Left colon (tissue), 2 donors: ENCODE measurements around the gene LHX2. TPM values are rescaled to one million over a fixed set of nuclear protein-coding genes. Genes with fewer than 3 reads are reported as not detected.

Source experiments
- ATAC-seq: fragments of 200-7000 bp; cut with Tn5 transposase; one replicate; pipeline ENCODE4 v1.9.1; 2020; ENCODE audit warnings: mild to moderate bottlenecking, moderate library complexity
- DNase-seq, 2 donors: peaks; one replicate each; pipeline ENCODE4 v3.0.0-alpha.2; 2020
- intact Hi-C, 2 donors: fragments of 100-400 bp; cut with DNase I in 1 of 2; cut with micrococcal nuclease in 1 of 2; formaldehyde crosslinking; loops; one replicate each; pipeline versions ENCODE4 v1.11.2 to v1.14.0; 2022; cut with DNase I, micrococcal nuclease
- total RNA-seq, 2 donors: library from RNA; stranded (reverse); fragmentation: NEBNext Ultra II Directional; extraction: Animal tissue kit (Norgen Biotek cat#: 25700); gene quantifications; one replicate each; pipeline ENCODE4 v1.2.1, GENCODE V29; 2021
- donor health status: DM: no; HTN: no; CAD: no.
- donor health status: DM: yes; HTN: yes; CAD: no.

The LHX2 gene
- total RNA-seq, 2 donors from 2014 or later: not detected

GRCh38 chr9:124021385-124021769, 9.8 kb downstream of the LHX2 start:
- no peak for DNase-seq
- ATAC-seq: no peak
- intact Hi-C loops: no loop called here

- intact Hi-C loops: no loop called here
- no peak for DNase-seq
- no peak for ATAC-seq
Measured at GRCh38 chr9:124022201-124023121, 10.9 kb downstream of the LHX2 start.

- ATAC-seq (no peak), DNase-seq (no peak)
- intact Hi-C loops: no loop called here
Measured at GRCh38 chr9:124024107-124024506, 12.5 kb downstream of the LHX2 start.

- intact Hi-C loops: no loop called here
- ATAC-seq (no peak), DNase-seq (no peak)
Measured at GRCh38 chr9:124029617-124030016, 18.0 kb downstream of the LHX2 start.

DNA sequence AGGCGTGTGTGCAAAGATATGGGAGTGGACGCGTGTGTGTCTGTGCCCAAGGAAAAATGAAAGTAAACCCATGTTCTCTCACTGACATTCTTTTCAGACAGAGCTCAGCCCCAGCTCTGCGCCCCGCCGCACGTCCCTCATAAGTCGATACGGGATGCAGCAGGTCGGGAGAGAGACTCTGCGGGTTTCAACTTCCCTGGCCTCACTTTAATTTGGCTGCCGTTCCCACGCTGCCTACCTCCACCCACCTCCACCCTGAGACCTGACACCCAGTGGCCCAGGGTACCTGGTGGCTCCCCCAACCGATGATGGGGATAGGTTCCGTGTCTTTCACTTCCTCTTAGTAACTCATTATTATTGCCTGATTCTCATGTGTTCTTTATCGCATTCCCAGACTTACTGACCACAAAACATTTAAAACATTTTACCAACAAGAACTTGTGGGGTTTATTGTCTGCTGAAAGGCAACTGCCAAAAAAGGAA, 19.4 kb downstream of the LHX2 start:
- intact Hi-C loops: no loop called here
- ATAC-seq (peak; percentile 50), DNase-seq (no peak)

- ATAC-seq: no peak
- no peak for DNase-seq
- intact Hi-C loops: no loop called here
Measured at GRCh38 chr9:124032247-124032646, 20.7 kb downstream of the LHX2 start.

DNA sequence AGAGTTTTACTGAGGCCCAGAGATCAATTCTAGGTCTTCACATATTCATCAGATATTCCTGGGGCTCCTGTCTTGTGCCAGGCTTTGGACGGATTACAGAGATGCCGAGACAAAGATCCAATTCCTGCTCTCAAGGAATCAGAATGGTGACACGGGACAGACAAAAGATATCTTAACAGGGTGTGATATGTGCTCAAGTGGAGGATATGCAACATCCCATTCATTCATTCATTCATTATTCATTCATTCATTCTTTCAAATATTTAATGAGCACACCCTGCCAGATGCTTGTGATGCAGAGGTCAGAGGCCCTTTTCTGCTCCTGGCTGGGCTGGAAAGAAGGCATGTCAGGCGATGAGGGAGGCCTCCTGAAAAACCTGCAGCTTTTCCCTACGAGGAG, 21.8 kb downstream of the LHX2 start:
- DNase-seq (no peak), ATAC-seq (no peak)
- intact Hi-C loops: no loop called here

DNA sequence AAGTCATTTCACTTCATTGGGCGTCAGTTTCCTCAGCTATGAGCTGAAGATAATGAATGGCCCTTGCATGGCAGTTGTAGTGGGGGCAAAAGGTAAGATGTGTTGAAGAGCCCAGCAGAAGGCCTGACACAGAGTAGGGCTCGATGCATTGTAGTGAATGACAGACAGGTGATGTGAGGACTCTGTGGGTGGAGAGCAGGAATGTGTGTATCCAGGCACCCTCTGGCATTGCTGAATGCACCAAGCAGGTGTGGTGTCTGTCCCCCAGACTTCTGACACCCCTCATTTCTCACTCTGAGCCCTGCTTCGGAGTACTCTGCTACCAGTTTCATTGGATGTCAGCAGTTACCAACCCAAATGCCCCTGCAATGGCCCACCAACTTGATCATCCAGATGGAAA, 22.4 kb downstream of the LHX2 start:
- ATAC-seq (no peak), DNase-seq (no peak)
- intact Hi-C loops: no loop called here

GRCh38 chr9:124035001-124035650, 23.6 kb downstream of the LHX2 start:
- intact Hi-C loops: no loop called here
- DNase-seq (no peak), ATAC-seq (no peak)

GRCh38 chr9:124036578-124036977, 25.0 kb downstream of the LHX2 start:
- ATAC-seq (no peak), DNase-seq (no peak)
- intact Hi-C loops: no loop called here

GRCh38 chr9:124037790-124038189, 26.2 kb downstream of the LHX2 start:
- intact Hi-C loops: no loop called here
- no peak for DNase-seq
- no peak for ATAC-seq

- intact Hi-C loops: no loop called here
- ATAC-seq (peak; percentile 52), DNase-seq (no peak)
Measured at GRCh38 chr9:124038239-124038638, 26.7 kb downstream of the LHX2 start.

DNA sequence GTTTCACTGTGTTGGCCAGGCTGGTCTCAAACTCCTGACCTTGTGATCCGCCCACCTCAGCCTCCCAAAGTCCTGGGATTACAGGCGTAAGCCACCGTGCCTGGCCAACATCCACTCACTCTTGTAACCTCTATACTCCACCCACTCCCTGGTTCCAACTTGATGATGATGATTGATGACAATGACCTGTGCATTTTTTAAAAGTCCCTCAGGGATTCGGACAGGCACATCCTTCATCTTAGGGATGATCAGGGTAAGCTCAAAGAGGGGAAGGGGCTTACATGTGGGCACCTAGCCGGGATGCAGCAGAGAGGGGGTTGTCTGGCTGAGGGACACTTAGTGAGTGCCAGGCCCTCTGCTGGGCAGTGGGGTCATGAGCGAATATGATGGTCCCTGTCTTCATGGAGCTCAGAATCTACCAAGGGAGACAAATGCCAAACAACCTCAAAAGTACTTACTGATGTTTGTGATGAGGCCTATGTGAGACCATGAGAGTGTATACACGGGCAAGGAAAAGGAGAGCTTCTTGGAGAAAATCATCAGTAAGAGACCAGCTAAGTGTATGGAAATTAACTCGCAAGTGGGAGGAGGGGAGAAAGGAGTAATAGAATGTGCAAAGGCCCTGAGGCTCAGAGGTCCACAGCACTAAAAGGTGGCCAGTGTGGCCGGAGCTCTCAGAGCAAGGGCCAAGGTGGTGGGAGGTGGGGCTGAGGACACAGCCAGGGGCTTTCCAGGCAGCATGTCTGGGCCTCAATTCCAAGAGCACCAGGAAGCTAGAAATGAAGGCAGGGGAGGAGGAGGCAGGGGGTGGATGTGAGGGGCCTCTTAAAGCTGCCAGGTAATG, 27.4 kb downstream of the LHX2 start:
- ATAC-seq (no peak), DNase-seq (no peak)
- intact Hi-C loops: no loop called here

DNA sequence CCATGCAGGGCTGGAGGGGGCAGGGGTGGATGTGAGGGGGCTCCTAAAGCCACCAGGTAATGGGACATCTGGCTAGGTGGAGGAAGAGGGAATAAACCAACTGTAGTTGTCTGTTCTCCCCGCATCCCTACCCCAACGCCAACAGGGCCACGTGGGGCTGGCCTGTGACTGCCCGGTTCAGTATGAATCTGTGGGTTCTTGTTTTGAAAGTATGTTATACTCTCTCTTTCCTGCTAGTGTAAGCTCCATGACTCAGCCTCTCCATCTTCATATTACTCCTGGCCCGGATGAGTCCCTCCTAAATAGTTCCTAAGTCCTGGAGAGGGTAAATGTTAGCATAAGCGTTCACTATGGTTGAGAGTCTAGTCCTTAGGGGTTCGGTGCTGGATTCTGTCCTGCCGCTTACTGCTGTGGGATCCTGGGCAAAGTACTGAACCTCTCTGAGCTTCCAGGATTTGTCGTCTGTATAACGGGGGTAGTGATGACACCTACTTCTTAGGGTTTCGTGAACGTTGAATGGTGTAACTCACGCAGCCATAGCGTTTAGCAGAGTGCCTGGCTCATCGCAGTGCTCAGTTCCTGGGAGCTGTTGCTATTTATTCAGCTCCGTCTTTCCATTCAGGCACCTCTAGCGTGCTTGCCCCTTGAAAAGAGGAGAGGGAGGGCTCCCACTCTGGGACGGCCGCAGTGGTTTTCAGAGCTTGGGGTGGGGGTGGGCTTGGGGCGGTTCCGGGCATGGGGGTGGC, 28.8 kb downstream of the LHX2 start:
- ATAC-seq (peak; percentile 21), DNase-seq (no peak)
- intact Hi-C loops: loop anchor here in 1 of 2 donors (5.0 kb wide), 1 partner anchor 498 kb away; no protein-coding TSS in a partner anchor

DNA sequence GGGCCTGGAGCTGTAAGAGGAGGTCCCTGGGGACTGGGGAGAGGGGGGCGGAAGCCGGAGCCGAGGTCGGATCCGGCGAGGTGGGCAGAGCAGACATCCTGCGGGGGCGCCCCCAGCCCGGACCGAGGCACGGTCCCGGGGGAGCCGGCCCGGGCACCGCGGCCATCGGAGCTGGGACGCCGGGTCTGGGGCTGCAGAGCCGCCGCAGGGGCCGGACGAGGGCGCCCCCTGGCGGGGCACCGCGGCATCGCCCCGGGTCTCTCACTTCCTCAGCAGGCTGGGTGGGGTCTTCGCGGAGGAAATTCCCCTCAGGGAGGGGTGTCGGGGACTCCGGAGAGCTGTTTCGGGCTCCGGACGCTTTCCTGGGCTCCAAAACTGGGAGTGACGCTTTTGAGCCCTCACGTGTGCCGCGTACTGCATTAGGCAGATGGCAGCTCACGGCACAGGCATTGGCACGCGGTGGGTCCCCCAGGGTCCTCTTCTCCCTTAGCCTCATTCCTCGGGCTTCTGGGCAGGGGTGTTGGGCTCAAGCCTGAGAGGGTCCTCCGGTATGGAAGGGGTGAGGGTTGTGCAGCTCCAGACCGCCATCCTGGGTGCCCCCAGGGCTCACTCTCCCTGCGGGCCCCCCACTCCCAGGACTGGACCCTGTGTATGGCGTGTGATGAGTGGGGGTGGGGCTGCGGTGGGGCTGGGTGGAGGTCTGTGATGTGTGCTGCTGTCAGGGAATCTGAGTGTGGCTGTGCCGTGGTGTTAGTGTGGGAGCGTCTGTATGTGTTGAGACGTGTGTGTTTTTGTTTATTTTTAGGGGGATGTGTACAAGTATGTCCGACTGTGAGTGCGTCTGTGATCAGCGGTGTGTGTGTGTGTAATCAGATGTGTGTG, 29.6 kb downstream of the LHX2 start:
- peak in 1 of 2 donors; percentile 62 for DNase-seq
- peak; percentile 77 for ATAC-seq
- intact Hi-C loops: loop anchor here in 1 of 2 donors (5.0 kb wide), 1 partner anchor 499 kb away; no protein-coding TSS in a partner anchor

DNA sequence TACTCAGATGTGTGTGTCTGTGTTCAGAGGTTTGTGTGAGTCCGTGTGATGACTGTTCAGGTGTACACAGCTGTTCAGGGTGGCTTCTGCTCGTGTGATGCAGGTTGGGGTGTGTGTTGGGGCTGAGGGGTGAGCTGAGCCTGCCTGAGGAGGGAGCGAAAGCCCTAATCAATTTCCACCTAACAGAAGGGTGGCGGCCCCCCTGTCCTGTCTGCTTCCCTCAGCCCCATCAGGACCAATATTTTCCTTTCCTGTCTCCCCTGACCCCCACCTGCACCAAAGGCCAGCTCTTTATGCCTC, 30.2 kb downstream of the LHX2 start:
- DNase-seq (no peak), ATAC-seq (peak; percentile 17)
- intact Hi-C loops: loop anchor here in 1 of 2 donors (5.0 kb wide), 1 partner anchor 499 kb away; no protein-coding TSS in a partner anchor

DNA sequence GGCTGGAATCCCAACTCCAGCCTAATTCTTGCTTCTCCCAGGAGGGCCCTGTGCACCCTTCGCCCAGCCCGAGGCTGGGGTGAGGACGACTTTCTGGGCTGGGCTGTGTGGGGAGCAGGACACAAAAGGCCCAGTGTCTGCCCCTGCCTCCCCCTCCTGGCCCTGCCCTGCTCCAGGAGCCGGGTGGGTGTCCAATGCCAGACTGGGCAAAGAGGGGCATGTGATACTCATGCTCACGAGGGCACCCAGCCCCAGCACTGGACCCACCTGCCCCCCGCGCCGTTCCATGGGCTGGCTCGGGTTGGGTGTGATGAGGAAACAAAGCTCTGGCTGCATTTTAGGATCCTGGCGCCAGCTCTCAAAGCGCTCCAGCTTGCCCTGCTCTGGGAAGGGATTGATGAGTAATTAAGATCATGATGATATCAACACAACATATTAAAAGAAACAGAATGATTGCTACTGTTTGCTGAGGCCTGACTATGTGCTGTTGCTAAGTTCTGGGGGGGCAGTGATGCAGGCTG, 30.7 kb downstream of the LHX2 start:
- ATAC-seq: no peak
- DNase-seq: no peak
- intact Hi-C loops: loop anchor here in 1 of 2 donors (5.0 kb wide), 1 partner anchor 500 kb away; no protein-coding TSS in a partner anchor
